Activated naive CD8-positive, alpha-beta T cell treated with anti-CD3 and anti-CD28 coated beads, Interleukin-2, amount 50 U/mL, for 24 hours (primary cell): ENCODE data around the gene MAGEC1.

Source experiments
- ATAC-seq: fragments of 150-1000 bp; cut with Tn5 transposase; one replicate; pipeline ENCODE4 v1.10.0; 2021
- DNase-seq: peaks from one replicate; pipeline ENCODE4 v3.0.0; 2021
- H3K27ac Mint-ChIP-seq: one replicate; pipeline ENCODE4 v1.8.0; 2021; ENCODE audit warnings: mild to moderate bottlenecking, mixed read lengths
- H3K27me3 Mint-ChIP-seq: one replicate; pipeline ENCODE4 v1.8.0; 2021; ENCODE audit warnings: mixed read lengths
- H3K36me3 Mint-ChIP-seq: one replicate; pipeline ENCODE4 v1.8.0; 2021; ENCODE audit warnings: low read depth, mixed read lengths
- H3K4me1 Mint-ChIP-seq: one replicate; pipeline ENCODE4 v1.8.0; 2021; ENCODE audit warnings: mixed read lengths
- H3K4me3 Mint-ChIP-seq: one replicate; pipeline ENCODE4 v1.8.0; 2021; ENCODE audit warnings: mild to moderate bottlenecking, moderate library complexity, mixed read lengths
- H3K9me3 Mint-ChIP-seq: one replicate; pipeline ENCODE4 v1.8.0; 2021; ENCODE audit warnings: mixed read lengths

MAGEC1 gene

DNA sequence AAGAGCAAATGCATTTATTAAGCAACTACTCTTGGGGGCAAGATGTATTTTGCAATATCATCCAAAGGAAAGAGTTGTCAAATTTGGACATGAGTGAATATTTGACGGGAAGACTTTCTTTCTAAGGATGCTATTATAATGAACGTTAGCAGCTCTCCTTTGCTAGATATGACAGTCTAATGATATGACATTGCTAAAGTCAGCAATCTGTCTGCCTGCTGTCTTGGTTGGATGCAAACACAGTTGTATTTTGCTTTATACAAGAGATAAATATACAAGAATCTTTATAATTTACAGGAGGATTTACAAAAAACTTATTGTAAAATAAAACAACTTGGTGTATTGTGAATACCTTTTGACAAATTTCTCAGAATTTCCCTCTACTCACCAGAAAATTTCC lies 37.5 kb downstream of the MAGEC1 start:
- Mint-ChIP-seq H3K27ac (no peak overlapping the region), H3K4me3 (no peak overlapping the region), H3K36me3 (no peaks in the 10 kb centered on the region), H3K9me3 (no peaks in the 10 kb centered on the region), H3K4me1 (no peaks in the 10 kb centered on the region), H3K27me3 (no peaks in the 10 kb centered on the region)
- ATAC-seq: no peak
- DNase-seq: no peak

DNA sequence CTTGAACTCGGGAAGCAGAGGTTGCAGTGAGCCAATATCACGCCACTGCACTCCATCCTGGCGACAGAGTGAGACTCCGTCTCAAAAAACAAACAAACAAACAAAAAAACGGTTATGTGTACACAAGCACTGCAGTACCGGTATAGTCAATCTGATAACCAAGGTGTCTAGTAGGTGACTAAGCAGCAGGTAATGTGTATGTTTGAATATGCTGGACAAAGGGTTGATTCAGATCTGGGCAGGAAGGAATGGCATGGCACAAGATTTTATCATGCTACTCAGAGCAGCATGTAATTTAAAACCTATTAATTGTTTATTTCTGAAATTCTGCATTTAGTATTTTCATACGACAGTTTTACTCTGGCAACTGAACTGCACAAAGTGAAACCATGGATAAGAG lies 41.7 kb downstream of the MAGEC1 start:
- ATAC-seq: no peak
- H3K4me3 Mint-ChIP-seq: no peak overlapping the region
- H3K27me3 Mint-ChIP-seq: no peaks in the 10 kb centered on the region
- no peak for DNase-seq
- no peak overlapping the region for H3K27ac Mint-ChIP-seq
- H3K4me1 Mint-ChIP-seq: no peaks in the 10 kb centered on the region
- H3K9me3 Mint-ChIP-seq: no peaks in the 10 kb centered on the region
- H3K36me3 Mint-ChIP-seq: no peaks in the 10 kb centered on the region

DNA sequence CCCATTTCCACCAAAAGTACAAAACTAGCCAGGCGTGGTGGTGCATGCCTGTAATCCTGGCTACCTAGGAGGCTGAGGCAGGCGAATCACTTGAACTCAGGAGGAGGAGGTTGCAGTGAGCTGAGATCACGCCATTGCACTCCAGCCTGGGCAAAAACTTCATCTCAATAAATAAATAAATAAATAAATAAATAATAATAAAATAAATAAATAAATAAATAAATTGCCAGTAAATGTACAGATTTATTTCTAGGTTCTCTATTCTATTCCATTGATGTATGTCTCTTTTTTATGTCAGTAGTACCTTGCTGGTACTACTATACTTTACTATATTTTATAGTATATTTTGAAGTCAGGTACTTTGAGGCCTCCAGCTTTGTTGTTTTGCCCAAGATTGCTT lies 43.7 kb downstream of the MAGEC1 start:
- H3K4me3 Mint-ChIP-seq: no peak overlapping the region
- ATAC-seq: no peak
- H3K27ac Mint-ChIP-seq: no peak overlapping the region
- H3K9me3 Mint-ChIP-seq: no peaks in the 10 kb centered on the region
- H3K36me3 Mint-ChIP-seq: no peaks in the 10 kb centered on the region
- no peaks in the 10 kb centered on the region for H3K4me1 Mint-ChIP-seq
- DNase-seq: no peak
- H3K27me3 Mint-ChIP-seq: no peaks in the 10 kb centered on the region

DNA sequence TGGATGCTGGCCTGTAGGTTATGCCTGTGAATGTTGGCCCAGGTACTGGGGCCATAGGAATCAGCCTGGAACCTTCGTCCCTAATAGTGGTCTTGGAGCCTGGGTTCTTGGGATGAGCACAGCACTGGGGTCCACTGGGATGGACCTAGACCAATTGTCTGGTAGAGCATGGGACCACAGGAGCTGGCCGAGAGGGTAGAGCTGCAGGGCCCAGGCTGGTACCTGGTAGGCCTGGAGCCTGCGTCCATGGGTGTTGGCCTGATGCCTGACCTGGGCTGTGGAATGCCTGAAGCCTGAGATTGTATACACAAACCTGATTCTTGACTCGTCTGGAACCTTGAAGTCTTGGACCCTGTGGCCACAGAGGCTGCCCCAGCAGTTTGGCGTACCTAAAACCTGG lies 48.9 kb downstream of the MAGEC1 start:
- H3K4me3 Mint-ChIP-seq: no peak overlapping the region
- no peak for DNase-seq
- H3K4me1 Mint-ChIP-seq: no peaks in the 10 kb centered on the region
- no peaks in the 10 kb centered on the region for H3K9me3 Mint-ChIP-seq
- H3K36me3 Mint-ChIP-seq: no peaks in the 10 kb centered on the region
- H3K27me3 Mint-ChIP-seq: no peaks in the 10 kb centered on the region
- H3K27ac Mint-ChIP-seq: no peak overlapping the region
- no peak for ATAC-seq

- H3K27ac Mint-ChIP-seq: no peak overlapping the region
- ATAC-seq (no peak), DNase-seq (no peak)
- H3K36me3 Mint-ChIP-seq: no peaks in the 10 kb centered on the region
- H3K4me1 Mint-ChIP-seq: no peaks in the 10 kb centered on the region
- H3K4me3 Mint-ChIP-seq: no peak overlapping the region
- H3K9me3 Mint-ChIP-seq: no peaks in the 10 kb centered on the region
- H3K27me3 Mint-ChIP-seq: no peaks in the 10 kb centered on the region
These were observed 55.0 kb downstream of the MAGEC1 start for GRCh38 chrX:141958675-141959074.
